DND-41 (cell line): Measurements from ENCODE around the gene ABAT.

Source experiments
- ATAC-seq: fragments of 200-7000 bp; cut with Tn5 transposase; 3 replicates; pipeline ENCODE4 v1.9.1; 2021; ENCODE audit warnings: low read depth; ENCODE audit not compliant: insufficient read depth
- DNase-seq: peaks from one replicate; pipeline ENCODE4 v3.0.0-alpha.2; 2020
- H2AFZ ChIP-seq: 2 replicates; pipeline ENCODE4 v1.6.0; 2012; ENCODE audit warnings: low read depth, low read length
- H3K27ac ChIP-seq: 2 replicates; pipeline ENCODE4 v1.5.1; 2012; ENCODE audit warnings: low read length, inconsistent platforms
- H3K27me3 ChIP-seq: fragments of 200-600 bp; sonication (generic); 2 replicates; pipeline ENCODE4 v1.6.0; 2012; ENCODE audit warnings: low read length, mild to moderate bottlenecking, inconsistent platforms; ENCODE audit not compliant: insufficient read depth, poor library complexity
- H3K36me3 ChIP-seq: 2 replicates; pipeline ENCODE4 v1.5.1; 2012; ENCODE audit warnings: low read length, inconsistent platforms; ENCODE audit not compliant: insufficient read depth
- H3K4me1 ChIP-seq: 2 replicates; pipeline ENCODE4 v1.5.1; 2012; ENCODE audit warnings: mild to moderate bottlenecking, low read length; ENCODE audit not compliant: insufficient read depth
- H3K4me2 ChIP-seq: 2 replicates; pipeline ENCODE4 v1.6.0; 2012; ENCODE audit warnings: mild to moderate bottlenecking, moderate library complexity, low read length, inconsistent platforms; ENCODE audit not compliant: insufficient read depth
- H3K4me3 ChIP-seq, 2 experiments: fragments of 200-600 bp in 1 of 2; shearing (Covaris generic) in 1 of 2; 2 replicates each; pipeline ENCODE4 v1.5.1; 2012 to 2016; ENCODE audit warnings: inconsistent platforms in 2 of 2, low read length in 2 of 2, mild to moderate bottlenecking in 2 of 2, low read depth in 1 of 2, moderate library complexity in 1 of 2
- H3K79me2 ChIP-seq: 2 replicates; pipeline ENCODE4 v1.6.0; 2012; ENCODE audit warnings: low read length, inconsistent platforms; ENCODE audit not compliant: insufficient read depth
- H3K9ac ChIP-seq: 2 replicates; pipeline ENCODE4 v1.6.0; 2012; ENCODE audit warnings: low read depth, mild to moderate bottlenecking, inconsistent platforms, low read length, moderate library complexity
- H3K9me3 ChIP-seq: 2 replicates; pipeline ENCODE4 v1.5.1; 2012; ENCODE audit warnings: low read length, moderate library complexity, mild to moderate bottlenecking, inconsistent platforms; ENCODE audit not compliant: insufficient read depth, severe bottlenecking
- H4K20me1 ChIP-seq: 2 replicates; pipeline ENCODE4 v1.6.0; 2012; ENCODE audit warnings: low read length; ENCODE audit not compliant: insufficient read depth
- EZH2 ChIP-seq: IDR thresholded peaks from 3 replicates; pipeline ENCODE4 v1.6.1; 2012; ENCODE audit warnings: borderline replicate concordance, low read depth, mild to moderate bottlenecking, moderate library complexity, low read length, inconsistent platforms; ENCODE audit not compliant: severe bottlenecking
- TF ChIP-seq, protein P1 (sequence below): IDR thresholded peaks from 2 replicates; pipeline ENCODE4 v1.5.1; 2012; ENCODE audit warnings: borderline replicate concordance, low read length, moderate library complexity, mild to moderate bottlenecking; ENCODE audit not compliant: poor library complexity, severe bottlenecking; ENCODE audit errors: extremely low read depth

ABAT gene

DNA sequence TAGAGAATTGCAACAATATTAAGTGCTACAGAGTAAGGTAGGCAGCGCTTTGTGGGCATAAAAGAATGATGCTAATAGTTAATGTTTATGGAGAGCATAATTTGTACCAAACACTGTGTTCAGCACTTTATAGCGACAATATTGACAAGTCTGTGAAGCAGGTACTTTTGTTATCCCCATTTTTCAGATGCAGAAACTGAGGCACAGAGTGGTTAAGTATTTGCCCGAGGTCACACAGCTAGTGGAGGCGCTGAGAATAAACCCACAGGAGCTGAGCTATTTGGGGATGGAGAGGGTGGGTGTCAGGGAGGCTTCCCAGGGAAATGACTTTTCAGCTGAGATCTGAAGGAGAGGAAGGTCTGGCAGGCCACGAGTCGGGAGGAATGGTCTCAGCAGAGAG lies 83.6 kb downstream of the ABAT start:
- H3K36me3 ChIP-seq, result no peaks in the 10 kb centered on the region

GRCh38 chr16:8760021-8760420 lies 85.6 kb downstream of the ABAT start:
- Histone ChIP-seq H2AFZ (no peak overlapping the region), H3K27me3 (no peaks in the 10 kb centered on the region), H4K20me1 (no peaks in the 10 kb centered on the region), H3K27ac (no peak overlapping the region), H3K9ac (no peak overlapping the region), H3K36me3 (0 out of 2 replicates have a peak, but pooled peaks cover 3% of the 10 kb centered on the region), H3K4me1 (no peaks in the 10 kb centered on the region), H3K79me2 (no peaks in the 10 kb centered on the region), H3K4me2 (no peak overlapping the region), H3K4me3 (no peak overlapping the region), H3K9me3 (no peaks in the 10 kb centered on the region)
- no peak for ATAC-seq
- TF ChIP-seq, protein P1, sequence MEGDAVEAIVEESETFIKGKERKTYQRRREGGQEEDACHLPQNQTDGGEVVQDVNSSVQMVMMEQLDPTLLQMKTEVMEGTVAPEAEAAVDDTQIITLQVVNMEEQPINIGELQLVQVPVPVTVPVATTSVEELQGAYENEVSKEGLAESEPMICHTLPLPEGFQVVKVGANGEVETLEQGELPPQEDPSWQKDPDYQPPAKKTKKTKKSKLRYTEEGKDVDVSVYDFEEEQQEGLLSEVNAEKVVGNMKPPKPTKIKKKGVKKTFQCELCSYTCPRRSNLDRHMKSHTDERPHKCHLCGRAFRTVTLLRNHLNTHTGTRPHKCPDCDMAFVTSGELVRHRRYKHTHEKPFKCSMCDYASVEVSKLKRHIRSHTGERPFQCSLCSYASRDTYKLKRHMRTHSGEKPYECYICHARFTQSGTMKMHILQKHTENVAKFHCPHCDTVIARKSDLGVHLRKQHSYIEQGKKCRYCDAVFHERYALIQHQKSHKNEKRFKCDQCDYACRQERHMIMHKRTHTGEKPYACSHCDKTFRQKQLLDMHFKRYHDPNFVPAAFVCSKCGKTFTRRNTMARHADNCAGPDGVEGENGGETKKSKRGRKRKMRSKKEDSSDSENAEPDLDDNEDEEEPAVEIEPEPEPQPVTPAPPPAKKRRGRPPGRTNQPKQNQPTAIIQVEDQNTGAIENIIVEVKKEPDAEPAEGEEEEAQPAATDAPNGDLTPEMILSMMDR, result no peak
- no peak for TF ChIP-seq EZH2
- DNase-seq, result no peak

More for the DNA sequence above, 83.6 kb downstream of the ABAT start:
- ATAC-seq (no peak), DNase-seq (no peak)
- H3K27ac ChIP-seq, result no peak overlapping the region
- H3K9ac ChIP-seq, result no peak overlapping the region
- H3K4me2 ChIP-seq, result no peak overlapping the region
- H3K4me1 ChIP-seq, result no peaks in the 10 kb centered on the region
- H3K9me3 ChIP-seq, result no peaks in the 10 kb centered on the region
- no peaks in the 10 kb centered on the region for H3K27me3 ChIP-seq
- H3K4me3 ChIP-seq, result no peak overlapping the region
- TF ChIP-seq, protein P1, result no peak
- TF ChIP-seq EZH2, result no peak
- no peaks in the 10 kb centered on the region for H4K20me1 ChIP-seq
- no peaks in the 10 kb centered on the region for H3K79me2 ChIP-seq
- no peak overlapping the region for H2AFZ ChIP-seq

DNA sequence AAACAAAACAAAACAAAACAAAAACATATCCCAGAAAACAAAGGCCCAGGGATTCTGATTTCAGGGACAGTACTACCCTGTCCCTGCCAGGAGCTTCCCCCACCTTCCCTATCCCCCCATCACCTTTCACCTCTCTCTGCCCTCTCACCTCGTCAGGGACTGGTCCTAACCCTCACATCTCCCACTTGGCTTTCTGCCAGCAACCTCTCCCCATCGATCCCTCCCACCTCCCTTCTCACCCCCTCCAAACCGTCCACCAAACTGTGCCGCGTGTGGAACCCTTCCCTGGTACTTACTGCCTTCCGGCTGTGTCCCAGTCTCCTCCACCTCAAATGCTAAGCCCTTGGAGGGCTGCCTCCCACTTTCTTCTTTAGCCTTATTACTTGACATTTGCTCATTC lies 86.7 kb downstream of the ABAT start:
- H3K79me2 ChIP-seq, result no peaks in the 10 kb centered on the region
- DNase-seq (no peak), ATAC-seq (no peak)
- H3K4me2 ChIP-seq, result no peak overlapping the region
- H3K4me3 ChIP-seq, result no peak overlapping the region
- no peak for TF ChIP-seq EZH2
- TF ChIP-seq, protein P1, result no peak
- H3K9ac ChIP-seq, result no peak overlapping the region
- H3K36me3 ChIP-seq, result 0 out of 2 replicates have a peak, but pooled peaks cover 3% of the 10 kb centered on the region
- H4K20me1 ChIP-seq, result no peaks in the 10 kb centered on the region
- H2AFZ ChIP-seq, result no peak overlapping the region
- no peak overlapping the region for H3K27ac ChIP-seq
- H3K4me1 ChIP-seq, result no peaks in the 10 kb centered on the region
- H3K9me3 ChIP-seq, result no peaks in the 10 kb centered on the region
- H3K27me3 ChIP-seq, result no peaks in the 10 kb centered on the region

DNA sequence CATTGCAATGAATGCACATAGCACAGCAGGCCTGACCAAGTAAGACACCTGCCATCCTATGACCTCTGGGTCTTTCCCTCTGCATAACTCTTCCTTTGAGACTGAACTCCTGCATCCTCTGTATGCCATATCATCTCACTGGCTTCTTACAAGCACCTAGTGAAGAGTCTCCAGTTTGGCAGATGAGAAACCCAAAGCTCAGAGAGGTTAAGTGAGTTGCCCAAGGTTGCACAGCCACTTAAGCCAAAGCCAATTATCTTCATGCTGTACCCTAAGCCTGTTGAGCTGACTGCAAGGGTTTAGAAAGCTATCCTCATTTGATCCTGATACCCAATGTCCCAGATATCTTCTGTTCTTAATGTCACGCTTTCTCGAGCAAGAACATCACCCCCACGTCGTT lies 87.8 kb downstream of the ABAT start:
- TF ChIP-seq, protein P1, result no peak
- TF ChIP-seq EZH2, result no peak
- Histone ChIP-seq H3K27me3 (no peaks in the 10 kb centered on the region), H3K36me3 (0 out of 2 replicates have a peak, but pooled peaks cover 3% of the 10 kb centered on the region), H3K9ac (no peak overlapping the region), H3K27ac (no peak overlapping the region), H3K4me3 (no peak overlapping the region), H4K20me1 (no peaks in the 10 kb centered on the region), H3K79me2 (no peaks in the 10 kb centered on the region), H3K9me3 (no peaks in the 10 kb centered on the region), H3K4me1 (no peaks in the 10 kb centered on the region), H2AFZ (no peak overlapping the region), H3K4me2 (no peak overlapping the region)
- ATAC-seq (no peak), DNase-seq (no peak)
